Measurements from ENCODE around the gene SHISAL2B.

SHISAL2B gene

DNA sequence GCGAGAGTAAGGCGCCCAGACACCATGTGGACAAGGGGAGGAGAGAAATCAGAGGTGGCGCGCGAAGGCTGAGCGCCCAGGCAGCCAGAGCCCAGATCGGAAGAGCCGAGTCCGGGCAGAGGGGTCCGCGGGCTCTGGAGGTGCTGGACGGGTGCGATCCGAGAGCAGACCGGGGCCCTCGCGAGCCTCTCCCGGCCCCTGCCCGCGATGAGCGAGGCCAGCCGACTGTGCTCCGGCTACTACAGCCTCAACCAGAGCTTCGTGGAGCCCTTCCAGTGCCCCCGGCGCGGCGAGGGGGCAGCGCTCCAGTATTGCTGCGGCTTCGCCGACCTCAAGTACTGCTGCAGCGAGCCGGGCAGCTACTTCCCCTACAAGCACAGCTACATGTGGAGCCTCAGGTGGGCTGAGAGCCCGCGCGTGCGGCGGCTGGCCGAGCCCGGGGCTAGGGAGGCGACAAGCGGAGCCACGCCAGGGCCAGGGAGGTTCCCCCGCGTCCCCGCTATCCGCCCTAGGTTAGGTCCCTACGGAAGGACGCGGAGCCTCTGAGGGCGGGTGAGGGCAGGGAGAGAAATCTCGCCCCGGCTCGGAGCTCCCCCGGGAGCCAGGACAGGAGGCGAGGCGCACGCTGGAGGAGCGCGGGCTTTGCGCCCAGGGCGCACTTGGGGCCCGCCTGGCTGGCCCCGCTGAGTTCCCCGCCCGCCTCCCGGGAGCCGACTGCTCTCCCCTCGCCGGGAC is at the start of gene SHISAL2B:
SHISAL2B (plus strand) TSS at position 87 of the 735 bp plus-strand sequence; CDS start at position 208, 121 bp downstream.
- no peak within 1 kb of the TSS for H3K27ac ChIP-seq
- TF ChIP-seq, protein P1, sequence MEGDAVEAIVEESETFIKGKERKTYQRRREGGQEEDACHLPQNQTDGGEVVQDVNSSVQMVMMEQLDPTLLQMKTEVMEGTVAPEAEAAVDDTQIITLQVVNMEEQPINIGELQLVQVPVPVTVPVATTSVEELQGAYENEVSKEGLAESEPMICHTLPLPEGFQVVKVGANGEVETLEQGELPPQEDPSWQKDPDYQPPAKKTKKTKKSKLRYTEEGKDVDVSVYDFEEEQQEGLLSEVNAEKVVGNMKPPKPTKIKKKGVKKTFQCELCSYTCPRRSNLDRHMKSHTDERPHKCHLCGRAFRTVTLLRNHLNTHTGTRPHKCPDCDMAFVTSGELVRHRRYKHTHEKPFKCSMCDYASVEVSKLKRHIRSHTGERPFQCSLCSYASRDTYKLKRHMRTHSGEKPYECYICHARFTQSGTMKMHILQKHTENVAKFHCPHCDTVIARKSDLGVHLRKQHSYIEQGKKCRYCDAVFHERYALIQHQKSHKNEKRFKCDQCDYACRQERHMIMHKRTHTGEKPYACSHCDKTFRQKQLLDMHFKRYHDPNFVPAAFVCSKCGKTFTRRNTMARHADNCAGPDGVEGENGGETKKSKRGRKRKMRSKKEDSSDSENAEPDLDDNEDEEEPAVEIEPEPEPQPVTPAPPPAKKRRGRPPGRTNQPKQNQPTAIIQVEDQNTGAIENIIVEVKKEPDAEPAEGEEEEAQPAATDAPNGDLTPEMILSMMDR (IDR thresholded peaks at IDR 0.05) = no peak
- TF ChIP-seq ZFX (IDR thresholded peaks at IDR 0.05; ENCODE audit: borderline replicate concordance) = no peak

DNA sequence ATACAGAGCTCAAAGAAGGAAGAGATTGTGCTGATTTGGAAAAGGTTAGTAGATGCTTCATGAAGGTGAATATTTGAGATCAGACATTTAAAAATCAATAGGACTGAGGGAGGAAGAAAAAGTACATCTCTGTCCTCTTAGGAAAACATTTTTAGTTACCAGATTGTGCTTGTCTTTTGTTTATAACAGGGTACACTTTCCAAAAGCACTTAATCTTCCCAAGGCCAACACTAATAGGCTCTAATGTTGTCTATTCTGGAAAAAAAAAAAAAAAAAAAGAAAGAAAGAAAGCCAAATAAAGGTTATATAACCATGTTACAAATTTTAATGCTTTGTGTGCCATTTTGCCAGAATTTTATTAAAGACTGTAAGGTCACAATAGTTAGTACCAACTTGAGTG is 45.5 kb upstream of the SHISAL2B start:
- TF ChIP-seq, protein P1 (IDR thresholded peaks at IDR 0.05) = no peak
- TF ChIP-seq ZFX (IDR thresholded peaks at IDR 0.05; ENCODE audit: borderline replicate concordance) = no peak
- H3K27ac ChIP-seq = no peak overlapping the region

DNA sequence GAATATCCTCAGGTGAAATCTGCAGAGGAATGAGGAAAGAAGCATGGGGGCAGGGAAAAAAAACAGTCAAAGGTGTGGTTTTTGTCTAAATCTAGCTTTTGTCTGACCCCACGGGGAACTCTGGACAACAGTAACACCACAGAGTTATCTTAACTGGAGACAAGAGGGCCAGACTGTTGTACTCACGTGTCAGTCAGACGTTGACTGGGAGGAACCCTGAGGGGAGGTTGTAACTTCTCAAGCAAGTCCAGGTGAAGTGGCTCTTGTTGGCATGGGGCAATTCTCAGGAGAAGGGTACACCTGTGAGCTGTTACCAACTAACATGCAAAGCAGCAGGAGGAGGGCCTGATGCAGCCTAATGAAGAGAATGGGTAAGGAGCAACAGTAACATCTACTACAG is 44.1 kb upstream of the SHISAL2B start:
- no peak overlapping the region for H3K27ac ChIP-seq
- TF ChIP-seq, protein P1 (IDR thresholded peaks at IDR 0.05) = no peak
- TF ChIP-seq ZFX (IDR thresholded peaks at IDR 0.05; ENCODE audit: borderline replicate concordance) = no peak

DNA sequence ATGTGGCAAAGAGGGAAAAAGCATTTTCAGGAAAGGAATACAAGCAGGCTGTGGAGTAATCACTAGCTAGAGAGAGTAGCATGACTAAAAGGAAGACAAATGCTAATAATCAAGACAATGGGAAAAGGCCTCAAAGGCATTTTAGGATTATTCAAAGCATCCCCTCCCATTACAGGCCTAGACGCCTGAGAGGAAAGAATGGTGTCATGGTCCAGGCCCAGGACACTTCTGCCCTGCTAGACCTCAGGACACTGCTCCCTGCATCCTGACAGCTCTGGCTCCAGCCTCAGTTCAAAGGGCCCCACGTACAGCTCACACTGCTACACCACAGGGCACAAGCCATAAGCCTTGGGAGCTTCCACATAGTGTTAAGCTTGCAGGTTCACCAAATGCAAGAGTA is 40.8 kb upstream of the SHISAL2B start:
- H3K27ac ChIP-seq = no peak overlapping the region
- TF ChIP-seq, protein P1 (IDR thresholded peaks at IDR 0.05) = no peak
- TF ChIP-seq ZFX (IDR thresholded peaks at IDR 0.05; ENCODE audit: borderline replicate concordance) = no peak

DNA sequence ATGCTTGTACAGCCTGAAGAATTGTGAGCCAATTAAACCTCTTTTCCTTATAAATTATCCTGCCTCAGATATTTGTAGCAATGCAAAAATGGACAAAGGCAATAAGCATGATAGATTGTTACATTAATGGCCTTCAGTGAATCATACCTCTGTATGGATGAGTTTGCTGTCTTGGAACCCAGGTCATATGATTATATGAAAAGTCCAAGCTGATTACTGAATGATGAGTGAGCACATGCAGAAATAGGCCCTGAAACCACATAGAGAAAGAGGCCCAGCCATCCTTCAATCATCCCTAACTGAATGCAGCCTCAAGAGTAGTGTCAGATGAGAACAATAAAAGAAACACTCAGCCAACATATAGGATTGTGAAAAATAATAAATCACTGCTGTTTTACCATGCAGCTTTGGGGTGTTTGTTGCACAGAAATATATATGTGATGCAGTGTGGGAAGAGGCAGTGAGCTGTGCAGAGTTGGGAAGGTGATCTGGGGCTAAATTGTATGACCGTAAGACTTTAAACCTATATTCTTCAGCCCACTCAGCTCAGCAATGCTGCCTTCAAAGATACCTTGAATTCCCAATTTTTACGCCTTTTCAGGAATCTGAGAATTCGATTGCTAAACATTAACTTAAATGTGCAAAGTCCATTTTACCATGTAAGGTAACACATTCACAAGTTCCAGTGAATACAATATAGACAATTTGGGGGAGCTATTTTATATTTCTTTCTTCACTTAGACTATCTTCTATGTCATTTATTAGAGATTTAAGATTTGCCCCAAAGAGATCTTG is 36.3 kb upstream of the SHISAL2B start:
- TF ChIP-seq, protein P1 (IDR thresholded peaks at IDR 0.05) = no peak
- no peak for TF ChIP-seq ZFX (IDR thresholded peaks at IDR 0.05; ENCODE audit: borderline replicate concordance)
- H3K27ac ChIP-seq = peak overlapping the region; percentile 58

DNA sequence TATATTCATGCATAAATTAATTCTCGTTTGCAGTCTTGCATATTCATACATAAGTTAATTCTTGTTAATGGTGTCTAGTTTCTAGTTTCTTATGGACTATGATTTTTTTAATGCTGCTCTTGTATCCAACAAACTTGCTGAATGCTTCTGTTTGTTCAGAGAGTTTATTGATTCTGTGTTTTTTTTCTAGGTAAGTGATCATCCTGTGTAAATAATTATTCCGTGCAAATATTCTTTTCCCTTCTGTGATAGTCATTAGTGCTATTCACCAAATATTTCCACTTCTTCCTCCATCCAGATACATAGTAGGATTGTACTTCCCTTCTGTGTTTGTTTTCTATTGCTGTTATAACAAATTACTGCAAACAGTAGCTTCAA is 35.8 kb upstream of the SHISAL2B start:
- no peak for TF ChIP-seq ZFX (IDR thresholded peaks at IDR 0.05; ENCODE audit: borderline replicate concordance)
- TF ChIP-seq, protein P1 (IDR thresholded peaks at IDR 0.05) = no peak
- peak overlapping the region; percentile 58 for H3K27ac ChIP-seq

DNA sequence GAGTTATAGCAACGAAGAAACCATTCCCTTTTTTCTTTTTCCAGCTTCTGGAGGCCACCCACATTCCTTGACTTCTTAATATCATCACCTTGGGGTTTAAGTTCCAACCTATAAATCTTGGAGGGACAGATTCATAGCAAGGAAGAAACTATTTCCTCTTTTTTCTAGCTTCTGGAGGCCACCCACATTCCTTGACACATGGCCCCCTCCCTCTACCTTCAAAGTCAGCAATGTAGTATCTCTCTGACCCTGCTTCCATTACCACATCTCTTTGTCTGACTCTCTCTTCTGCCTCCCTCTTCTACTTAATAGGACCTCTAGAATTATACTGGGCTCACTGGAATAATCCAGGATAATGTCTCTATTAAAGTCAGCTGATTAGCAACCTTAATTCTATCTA is 34.7 kb upstream of the SHISAL2B start:
- no peak overlapping the region for H3K27ac ChIP-seq
- TF ChIP-seq, protein P1 (IDR thresholded peaks at IDR 0.05) = no peak
